Stimulated activated CD4-positive, alpha-beta T cell treated with anti-CD3 and anti-CD28 coated beads, Interleukin-15, amount 100 ng/mL, for 48 hours (primary cell): ENCODE data around the gene SENP5.
A peak's percentile ranks its signal among the peaks of the same experiment; 100 is the strongest.

ENCODE experiments used
- DNase-seq, 2 donors: peaks; one replicate each; pipeline ENCODE4 v3.0.0-alpha.2; 2020; ENCODE audit warnings: low read depth in 2 of 2

The SENP5 gene

DNA sequence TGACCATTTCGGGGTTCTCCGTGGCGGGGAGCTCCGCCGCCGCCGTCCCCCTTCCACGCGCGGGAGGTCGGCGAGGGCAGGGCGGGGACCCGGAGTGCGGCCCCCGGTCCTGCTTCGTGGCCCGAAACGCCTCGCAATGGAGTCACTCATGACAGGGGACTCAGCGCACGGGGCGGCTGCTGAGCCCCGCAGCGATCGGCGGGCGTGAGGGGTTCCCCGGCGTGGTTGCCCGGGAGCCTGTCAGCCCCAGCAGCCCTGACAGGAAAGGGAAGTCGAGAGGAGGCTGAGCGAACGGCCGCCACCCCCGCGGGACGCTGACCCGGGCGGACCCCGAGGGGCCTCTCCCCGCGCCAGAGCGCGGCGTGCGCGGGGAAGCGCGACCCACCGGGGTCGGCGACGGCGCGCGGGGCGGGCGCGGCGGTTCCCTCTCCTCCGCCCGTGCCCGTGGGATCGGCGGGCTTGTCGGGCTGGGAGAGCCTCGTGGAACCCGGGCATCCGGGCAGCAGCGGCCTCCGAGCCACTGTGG is 101.5 kb downstream of the SENP5 start:
- peak in 1 of 2 donors; percentile 30 for DNase-seq

DNA sequence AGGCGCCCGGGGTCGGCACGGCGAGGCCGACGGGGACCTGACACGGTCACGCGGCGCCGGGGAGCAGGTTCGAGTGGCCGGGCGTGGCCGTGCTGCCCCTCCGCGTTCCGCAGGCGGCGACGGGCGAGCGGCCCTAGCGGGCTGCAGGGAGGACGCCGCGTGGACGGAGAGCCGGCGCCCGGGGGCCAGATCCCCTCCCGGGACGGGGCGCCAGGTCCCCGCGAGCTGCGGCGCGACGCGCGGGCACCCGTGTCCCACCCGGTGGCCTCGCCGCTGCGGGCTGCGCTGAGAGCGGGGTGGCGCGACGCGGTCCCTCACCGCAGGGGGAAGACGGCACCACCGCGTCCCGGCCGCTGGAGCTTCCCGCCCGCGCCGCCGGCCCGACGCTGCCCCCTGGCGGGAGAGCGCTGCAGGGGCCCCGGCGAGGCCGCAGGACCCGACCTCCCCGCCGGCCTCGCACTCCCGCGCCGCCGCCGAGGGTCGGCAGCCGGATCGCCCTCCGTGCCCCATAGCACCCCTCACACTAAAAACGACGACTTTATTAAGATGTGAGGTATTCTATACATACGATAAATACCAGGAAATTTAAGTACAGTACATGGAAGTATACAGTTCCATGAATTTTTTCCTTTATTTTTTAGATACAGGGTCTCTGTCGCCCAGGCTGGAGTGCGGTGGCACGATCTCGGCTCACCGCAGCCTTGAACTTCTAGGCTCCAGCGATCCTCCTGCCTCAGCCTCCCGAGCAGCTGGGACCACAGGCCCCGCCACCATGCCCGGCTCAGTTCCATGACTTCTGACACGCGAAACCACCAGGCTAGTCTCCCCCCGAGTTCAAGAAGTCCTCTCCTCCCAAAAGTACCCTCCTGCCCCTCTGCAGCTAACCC is 102.2 kb downstream of the SENP5 start:
- DNase-seq = peak; percentile 40 to 49

DNA sequence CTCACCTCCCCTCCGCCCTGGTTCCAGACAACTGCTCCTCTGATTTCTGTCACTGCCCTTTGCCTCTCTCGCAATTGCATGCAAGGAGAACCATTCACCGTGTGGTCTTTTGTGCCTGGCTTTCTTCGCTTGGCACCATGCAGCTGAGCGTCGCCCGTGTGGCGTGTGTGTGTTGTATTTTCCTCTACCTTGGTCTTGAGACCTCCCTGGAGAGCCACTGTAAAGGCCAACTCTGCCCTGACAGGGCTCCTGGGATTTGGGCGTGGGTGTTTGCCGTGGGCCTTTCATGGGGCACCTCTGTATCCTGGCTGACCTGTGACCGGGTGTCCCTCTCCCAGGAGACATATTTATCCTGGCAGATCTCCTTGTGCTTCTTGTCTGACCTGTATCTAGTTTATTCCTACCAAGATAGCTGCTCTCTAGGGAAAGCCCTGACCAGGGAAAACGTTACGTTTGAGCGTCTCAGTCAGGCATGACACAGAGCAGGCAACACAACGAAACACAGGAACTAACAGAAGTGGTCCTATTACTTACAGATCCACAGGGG is 102.9 kb downstream of the SENP5 start:
- DNase-seq = no peak

DNA sequence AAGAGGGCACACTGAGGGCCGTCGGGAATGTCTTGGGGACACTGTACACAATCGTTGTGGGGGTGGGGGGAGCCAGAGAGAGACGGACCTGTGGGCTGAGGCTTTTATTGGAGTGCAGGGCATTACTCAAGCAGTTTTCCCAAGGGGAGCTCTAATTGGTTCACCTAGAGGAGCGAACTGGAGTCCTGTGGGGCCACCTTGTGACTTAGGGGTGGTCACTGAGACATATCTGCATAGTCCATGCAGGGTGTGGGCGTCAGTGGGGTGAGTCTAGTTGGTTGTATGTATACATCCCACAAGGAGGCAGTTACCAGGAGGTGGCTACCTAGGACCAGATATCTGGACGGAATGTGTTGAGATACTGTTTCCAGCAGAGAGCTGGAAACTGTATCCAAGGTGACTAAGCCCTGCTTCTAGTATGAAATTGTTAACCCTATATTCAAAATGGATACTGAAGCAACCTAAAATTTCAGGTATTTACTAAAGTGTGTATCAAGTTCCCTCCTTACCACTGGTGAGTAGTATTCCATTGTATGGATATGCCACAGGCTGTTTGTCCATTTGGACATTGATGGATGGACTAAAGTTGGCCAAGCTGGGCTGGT is 103.5 kb downstream of the SENP5 start:
- DNase-seq = no peak

DNA sequence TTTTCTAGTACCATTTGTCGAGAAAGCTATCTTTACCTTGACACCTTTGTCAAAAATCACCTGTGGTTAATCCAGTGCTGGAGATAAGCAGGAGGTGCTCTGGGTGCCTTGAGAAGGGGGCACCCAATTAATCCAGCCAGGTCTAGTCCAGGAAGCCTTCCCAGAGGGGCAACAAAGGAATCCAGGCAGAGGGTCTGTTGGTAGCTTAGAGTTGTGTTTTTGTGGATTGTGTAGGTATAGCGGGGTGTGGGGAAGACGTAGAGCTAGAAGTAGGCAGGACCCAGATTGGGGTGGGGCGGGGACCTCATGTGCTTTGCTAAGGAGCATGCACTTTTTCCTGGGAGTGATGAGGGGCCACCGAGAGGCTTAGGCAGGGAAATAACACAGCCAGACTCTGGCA is 106.9 kb downstream of the SENP5 start:
- no peak for DNase-seq

DNA sequence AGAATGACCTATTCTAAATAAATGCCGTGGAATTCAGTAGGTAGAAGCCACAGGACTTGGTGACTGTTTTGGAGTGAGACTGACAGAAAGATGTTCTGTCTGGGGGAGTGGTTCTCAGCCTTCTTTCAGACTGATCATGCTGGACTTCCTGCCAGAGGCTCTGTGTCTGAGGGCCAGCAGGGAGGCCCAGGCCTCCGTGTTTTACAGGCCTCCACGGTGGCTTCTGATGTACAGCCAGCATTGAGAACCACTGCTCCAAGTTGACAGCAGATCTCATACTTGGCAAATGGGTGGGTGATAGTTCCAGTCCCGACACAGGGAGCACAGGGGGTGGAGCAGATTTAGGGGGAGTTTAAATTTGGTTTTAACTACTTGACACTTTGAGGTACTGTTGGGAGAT is 107.6 kb downstream of the SENP5 start:
- no peak for DNase-seq

DNA sequence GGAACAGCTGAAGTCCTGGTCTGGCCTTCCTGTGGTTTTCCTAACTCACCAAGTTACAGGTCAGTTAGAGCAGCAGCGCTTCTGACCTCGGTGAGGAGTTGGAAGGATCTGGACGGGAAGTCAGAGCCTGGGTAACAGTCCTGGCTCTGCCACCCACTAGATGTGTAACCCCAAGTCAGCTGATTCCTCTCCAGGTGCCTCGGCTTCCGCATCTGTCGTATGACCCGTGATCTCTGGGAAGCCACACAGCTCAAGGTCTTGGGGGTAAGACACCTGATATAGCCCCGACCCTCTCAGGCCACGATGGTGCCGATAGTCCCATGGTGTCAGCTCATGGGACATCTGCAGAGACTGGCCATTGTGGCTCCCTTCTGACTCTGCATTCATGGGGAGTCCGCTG is 109.2 kb downstream of the SENP5 start:
- DNase-seq = no peak

DNA sequence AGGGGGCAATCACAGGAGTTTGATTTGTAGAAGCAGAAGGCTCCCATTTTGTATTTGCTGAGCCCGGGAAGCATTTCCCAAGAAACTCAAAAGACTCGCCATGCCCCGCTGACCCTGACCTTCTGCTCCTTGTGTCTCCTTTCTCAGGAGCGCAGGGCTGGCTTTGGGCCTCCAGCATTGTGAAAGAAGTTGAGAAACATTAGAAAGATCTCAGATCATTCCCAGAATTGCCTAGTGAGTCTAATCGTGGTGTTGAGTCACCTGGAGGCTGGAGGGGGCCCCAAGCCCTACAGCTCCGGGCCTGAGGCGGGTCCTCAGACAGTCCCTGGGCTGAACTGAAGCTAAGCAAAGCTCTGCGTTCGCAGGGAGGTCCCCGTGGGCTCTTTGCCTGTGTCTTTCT is 111.8 kb downstream of the SENP5 start:
- DNase-seq = no peak

DNA sequence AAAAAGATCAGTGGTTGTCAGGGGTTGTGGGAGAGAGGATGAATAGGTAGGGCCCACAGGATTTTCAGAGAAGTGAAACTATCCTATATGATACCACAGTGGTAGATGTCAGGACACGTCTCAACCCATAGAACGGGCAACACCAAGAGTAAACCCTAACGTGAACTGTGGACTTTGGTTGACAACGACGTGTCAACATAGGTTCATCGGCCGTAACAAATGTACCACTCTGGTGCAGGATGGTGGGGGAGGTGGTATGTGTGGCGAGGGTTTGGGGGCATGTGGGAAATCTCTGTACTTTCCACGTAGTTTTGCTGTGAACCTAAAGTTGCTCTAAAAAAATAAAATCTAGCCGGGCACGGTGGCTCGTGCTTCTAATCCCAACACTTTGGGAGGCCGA is 113.9 kb downstream of the SENP5 start:
- no peak for DNase-seq

DNA sequence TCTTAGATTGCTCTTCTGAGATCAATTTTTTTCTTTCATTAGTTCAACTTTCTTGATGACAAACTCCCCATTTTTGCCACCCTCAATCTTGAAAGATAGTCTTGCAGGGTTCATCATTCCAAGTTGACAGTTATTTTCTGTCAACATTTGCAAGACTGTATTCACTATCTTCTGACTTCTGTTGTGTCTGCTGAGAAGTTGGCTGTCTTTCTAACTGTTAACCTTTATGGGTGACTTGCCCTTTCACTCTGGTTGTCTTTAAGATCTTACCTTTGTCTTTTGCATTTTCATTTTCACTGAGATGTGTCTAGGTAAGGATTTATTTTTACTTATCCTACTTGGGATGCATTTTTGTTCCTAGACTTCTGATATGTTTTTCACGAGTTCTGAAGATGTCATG is 115.5 kb downstream of the SENP5 start:
- no peak for DNase-seq
